BJ (cell line): ENCODE data around the gene DCBLD1. TPM values are rescaled to one million over a fixed set of nuclear protein-coding genes. Genes with fewer than 3 reads are reported as not detected.

Experiments
- CTCF ChIA-PET: fragments of 350-600 bp; formaldehyde crosslinking; extraction: SDS; loops from one replicate; lab custom pipeline; 2021; ENCODE audit warnings: antibody characterized with exemption, inconsistent platforms; lab: Yijun Ruan, JAX
- POLR2A ChIA-PET: fragments of 300-600 bp; sonication (Branson Sonifier 250); formaldehyde crosslinking; extraction: SDS; loops from one replicate; lab custom pipeline; 2021; ENCODE audit warnings: antibody characterized with exemption; lab: Charles Lee
- DNase-seq: peaks from one replicate; pipeline ENCODE4 v3.0.0-alpha.2; 2011; ENCODE audit warnings: low read depth
- H3K27me3 ChIP-seq: 2 replicates; pipeline ENCODE4 v1.6.0; 2011; ENCODE audit warnings: low read length; ENCODE audit not compliant: control insufficient read depth, insufficient read depth
- H3K36me3 ChIP-seq: 2 replicates; pipeline ENCODE4 v1.5.1; 2011; ENCODE audit warnings: low read length; ENCODE audit not compliant: control insufficient read depth, insufficient read depth
- H3K4me3 ChIP-seq: 2 replicates; pipeline ENCODE4 v1.5.1; 2011; ENCODE audit warnings: low read depth, mild to moderate bottlenecking, control low read depth, low read length
- CTCF ChIP-seq: IDR thresholded peaks from 2 replicates; pipeline ENCODE4 v1.5.1; 2011; ENCODE audit warnings: low read depth, mild to moderate bottlenecking, control low read depth, inconsistent platforms, low read length, moderate library complexity; ENCODE audit not compliant: insufficient read depth
- polyA plus RNA-seq: library from polyadenylated mRNA; depleted of rRNA; stranded (reverse); fragments of >200 nt; gene quantifications from 2 replicates; pipeline ENCODE4 v1.2.3, GENCODE V29; 2011

Gene DCBLD1
- polyA plus RNA-seq, 1 experiment: 30.1 TPM

GRCh38 chr6:117550618-117551242, 68.3 kb downstream of the DCBLD1 start:
- DNase-seq: no peak

GRCh38 chr6:117552618-117553017, 70.1 kb downstream of the DCBLD1 start:
- no peak for TF ChIP-seq CTCF
- Histone ChIP-seq H3K36me3 (no peaks in the 10 kb centered on the region), H3K4me3 (no peak overlapping the region), H3K27me3 (no peaks in the 10 kb centered on the region)
- no peak for DNase-seq
- ChIA-PET CTCF (interaction anchor here (0.8 to 1.3 kb wide), 2 partner anchors 88 to 103 kb away, joined by 3 to 10 read pairs; no protein-coding TSS in a partner anchor), POLR2A (no interaction called here)

More at GRCh38 chr6:117550618-117551242, 68.3 kb downstream of the DCBLD1 start:
- peaks cover 7% of the 10 kb centered on the region for H3K36me3 ChIP-seq
- no peaks in the 10 kb centered on the region for H3K27me3 ChIP-seq
- H3K4me3 ChIP-seq: no peak overlapping the region
- ChIA-PET CTCF (interaction anchor here (1.4 to 3.6 kb wide), 4 partner anchors 54 to 101 kb away, joined by 3 to 14 read pairs (median 6); no protein-coding TSS in a partner anchor), POLR2A (no interaction called here)
- no peak for TF ChIP-seq CTCF

- Histone ChIP-seq H3K4me3 (no peak overlapping the region), H3K36me3 (no peaks in the 10 kb centered on the region), H3K27me3 (no peaks in the 10 kb centered on the region)
- ChIA-PET POLR2A (no interaction called here), CTCF (interaction anchor here (1.3 kb wide), 1 partner anchor 103 kb away, joined by 10 read pairs; no protein-coding TSS in a partner anchor)
- DNase-seq: no peak
- no peak for TF ChIP-seq CTCF
These were observed 70.7 kb downstream of the DCBLD1 start for GRCh38 chr6:117553142-117553541.

- ChIA-PET CTCF (interaction anchor here (0.7 to 3.6 kb wide), 10 partner anchors 8 to 204 kb away, joined by 3 to 29 read pairs (median 3); no protein-coding TSS in a partner anchor), POLR2A (interaction anchor here (0.7 kb wide), 1 partner anchor 106 kb away, joined by 15 read pairs; no protein-coding TSS in a partner anchor)
- Histone ChIP-seq H3K27me3 (no peaks in the 10 kb centered on the region), H3K36me3 (no peaks in the 10 kb centered on the region), H3K4me3 (no peak overlapping the region)
- TF ChIP-seq CTCF: no peak
- DNase-seq: no peak
These were observed 72.9 kb downstream of the DCBLD1 start for GRCh38 chr6:117555262-117555849.

- peak; percentile 73 for TF ChIP-seq CTCF
- no peak for DNase-seq
- Histone ChIP-seq H3K36me3 (no peaks in the 10 kb centered on the region), H3K27me3 (no peaks in the 10 kb centered on the region), H3K4me3 (no peak overlapping the region)
- POLR2A ChIA-PET: no interaction called here
- CTCF ChIA-PET: interaction anchor here (0.7 to 3.6 kb wide), 14 partner anchors 9 to 205 kb away, joined by 3 to 29 read pairs (median 3); no protein-coding TSS in a partner anchor
These were observed 73.5 kb downstream of the DCBLD1 start for GRCh38 chr6:117555882-117556498.
